Right renal cortex interstitium (tissue), 3 donors: ENCODE measurements around the gene ARHGAP42. TPM values are rescaled to one million over a fixed set of nuclear protein-coding genes. Genes with fewer than 3 reads are reported as not detected.
"Not testable (repeated sequence)": the region's sequence is repeated elsewhere in the genome, so short reads cannot be mapped to it uniquely, and the experiment has no call there.

Experiments
- DNase-seq, 3 donors: peaks; one replicate each; pipeline ENCODE4 v3.0.0-alpha.2; 2013; ENCODE audit warnings: low read depth in 3 of 3, low spot score in 2 of 3
- polyA plus RNA-seq, 3 donors: library from polyadenylated mRNA; unstranded; fragments of 120-200 nt; gene quantifications; one replicate each; pipeline ENCODE4 v1.2.1, GENCODE V29; 2013; ENCODE audit not compliant: insufficient read length in 3 of 3

The ARHGAP42 gene
- polyA plus RNA-seq, 3 donors, result 29.4 to 33.9 (median 32.3) TPM

GRCh38 chr11:100865443-100866065, 178.5 kb downstream of the ARHGAP42 start:
- DNase-seq, result no peak

DNA sequence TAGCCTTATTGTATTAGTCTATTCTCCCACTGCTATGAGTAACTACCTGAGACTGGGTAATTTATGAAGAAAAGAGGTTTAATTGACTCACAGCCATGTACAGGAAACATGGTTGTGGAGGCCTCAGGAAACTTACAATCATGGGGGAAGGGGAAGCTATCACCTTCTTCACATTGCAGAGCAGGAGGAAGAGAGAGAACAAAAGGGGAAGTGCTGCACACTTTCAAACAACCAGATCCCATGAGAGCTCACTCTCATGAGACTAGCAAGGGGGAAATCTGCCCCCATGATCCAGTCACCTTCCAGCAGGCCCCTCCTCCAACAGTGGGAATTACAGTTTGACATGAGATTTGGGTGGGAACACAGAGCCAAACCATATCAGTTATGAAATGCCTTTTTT, 179.4 kb downstream of the ARHGAP42 start:
- DNase-seq, result no peak

- DNase-seq, result no peak
Measured at GRCh38 chr11:100867606-100868005, 180.5 kb downstream of the ARHGAP42 start.

DNA sequence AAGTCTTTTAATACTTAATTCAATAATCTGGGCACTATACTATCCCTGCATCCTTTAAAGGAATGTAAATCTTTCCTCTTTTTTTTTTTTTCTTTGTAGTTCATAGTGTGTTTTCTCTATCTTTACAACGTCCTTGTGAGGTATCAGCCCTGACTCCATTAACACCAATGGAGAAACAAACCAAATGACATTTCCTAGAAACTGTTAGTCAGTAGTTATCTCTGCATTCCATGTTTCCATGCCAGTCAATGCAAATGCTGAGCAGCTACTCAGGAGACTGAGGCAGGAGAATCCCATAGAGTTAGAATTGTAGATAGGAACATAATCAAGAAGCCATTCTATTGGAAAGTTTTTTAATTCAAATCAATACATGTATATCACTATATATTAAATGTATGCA, 182.2 kb downstream of the ARHGAP42 start:
- no peak for DNase-seq

GRCh38 chr11:100870138-100870537, 183.1 kb downstream of the ARHGAP42 start:
- no peak for DNase-seq

DNA sequence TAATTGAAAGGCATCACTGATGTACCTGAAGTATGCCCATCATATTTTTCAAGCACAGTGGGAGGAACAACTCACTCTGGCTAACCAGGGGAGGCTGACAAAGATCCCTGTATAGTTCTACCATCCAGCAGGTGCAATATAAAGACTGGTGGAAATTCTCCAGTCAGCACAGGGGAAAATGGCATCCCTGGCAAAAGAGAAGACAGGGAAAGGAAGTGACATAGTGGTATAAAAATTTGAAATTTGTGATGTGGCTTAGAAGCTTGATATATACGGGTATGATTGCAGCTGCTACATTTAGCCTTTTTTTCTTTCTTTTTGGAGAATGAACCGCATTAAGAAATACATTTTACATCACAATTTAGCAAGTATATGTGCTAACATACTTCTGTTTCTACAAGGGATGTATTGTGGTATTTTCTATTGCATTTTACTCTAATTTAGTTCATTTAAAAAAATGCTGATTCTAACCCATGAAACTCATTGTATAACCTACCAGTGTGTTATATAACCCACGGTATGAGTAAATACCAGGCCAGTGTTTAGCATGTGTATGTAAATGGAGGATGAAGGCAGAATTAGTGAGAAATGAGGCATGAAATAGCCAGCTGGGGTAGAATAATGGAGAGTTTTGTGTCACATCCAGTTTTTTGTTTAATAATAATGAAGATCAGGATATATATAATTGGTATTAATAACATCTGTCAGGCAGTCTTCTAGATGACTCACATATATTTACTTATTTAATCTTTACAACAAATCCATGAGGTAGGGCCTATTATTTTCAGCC, 186.1 kb downstream of the ARHGAP42 start:
- DNase-seq, result no peak

- no peak for DNase-seq
Measured at GRCh38 chr11:100874203-100874602, 187.1 kb downstream of the ARHGAP42 start.

DNA sequence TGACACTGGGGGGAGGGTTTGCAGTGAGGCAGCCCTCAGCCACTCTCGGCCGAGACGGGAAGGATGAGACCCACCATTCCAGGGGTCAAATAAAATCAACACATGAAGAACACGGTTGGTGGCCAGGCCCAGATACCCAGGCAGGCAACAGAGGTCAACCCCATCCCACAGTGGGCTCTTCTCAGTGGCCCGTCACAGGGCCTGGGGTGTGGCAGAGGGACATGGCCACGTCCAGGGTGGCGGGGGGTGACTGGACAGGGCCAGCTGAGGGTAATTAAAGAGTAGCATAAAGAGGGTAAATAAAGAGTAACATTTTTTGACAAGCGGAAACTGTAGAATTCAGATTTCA, 188.4 kb downstream of the ARHGAP42 start:
- no peak for DNase-seq

- peak; percentile 57 to 74 (median 73) for DNase-seq
Measured at GRCh38 chr11:100876815-100877520, 189.9 kb downstream of the ARHGAP42 start.

- DNase-seq, result no peak
Measured at GRCh38 chr11:100878474-100878873, 191.4 kb downstream of the ARHGAP42 start.

DNA sequence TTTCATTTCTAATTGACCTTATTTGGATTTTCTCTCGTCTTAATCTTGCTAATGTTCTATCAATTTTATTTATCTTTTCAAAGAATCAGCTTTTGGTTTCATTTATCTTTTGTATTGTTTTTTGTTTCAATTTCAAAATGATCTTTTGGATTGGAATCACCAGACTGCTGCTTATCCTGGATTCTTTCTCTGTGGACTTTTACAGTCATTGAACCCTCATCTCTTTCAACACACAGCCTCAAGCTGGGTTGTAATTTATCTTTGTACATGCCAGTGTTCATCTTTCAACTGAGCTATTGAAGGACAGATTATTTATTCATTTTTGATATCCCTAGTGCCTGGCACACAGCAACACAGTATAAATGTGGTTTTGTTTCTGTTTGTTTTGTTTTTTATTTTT, 195.9 kb downstream of the ARHGAP42 start:
- DNase-seq, result no peak

- DNase-seq, result no peak
Measured at GRCh38 chr11:100883830-100884229, 196.7 kb downstream of the ARHGAP42 start.

- no peak for DNase-seq
Measured at GRCh38 chr11:100887659-100888058, 200.6 kb downstream of the ARHGAP42 start.

DNA sequence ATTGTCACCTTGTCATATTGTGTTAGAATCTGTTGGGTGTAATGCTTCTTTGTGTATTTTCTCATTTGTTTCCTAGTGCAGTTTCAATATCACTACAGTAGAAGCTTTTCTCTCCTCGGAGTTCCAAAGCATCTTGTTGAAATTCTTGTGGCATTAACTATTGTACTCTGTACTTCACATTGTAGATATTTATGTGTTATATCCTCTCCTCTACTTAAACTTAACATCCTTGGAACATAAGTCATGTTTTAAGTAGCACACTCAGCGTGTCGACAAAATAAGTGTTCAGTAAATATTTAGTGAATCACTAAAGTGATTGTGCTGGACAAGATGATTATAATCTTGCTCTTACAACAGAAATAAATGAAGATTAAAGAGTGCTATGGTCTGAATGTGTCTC, 201.7 kb downstream of the ARHGAP42 start:
- DNase-seq, result no peak

GRCh38 chr11:100889758-100890157, 202.7 kb downstream of the ARHGAP42 start:
- DNase-seq, result no peak

DNA sequence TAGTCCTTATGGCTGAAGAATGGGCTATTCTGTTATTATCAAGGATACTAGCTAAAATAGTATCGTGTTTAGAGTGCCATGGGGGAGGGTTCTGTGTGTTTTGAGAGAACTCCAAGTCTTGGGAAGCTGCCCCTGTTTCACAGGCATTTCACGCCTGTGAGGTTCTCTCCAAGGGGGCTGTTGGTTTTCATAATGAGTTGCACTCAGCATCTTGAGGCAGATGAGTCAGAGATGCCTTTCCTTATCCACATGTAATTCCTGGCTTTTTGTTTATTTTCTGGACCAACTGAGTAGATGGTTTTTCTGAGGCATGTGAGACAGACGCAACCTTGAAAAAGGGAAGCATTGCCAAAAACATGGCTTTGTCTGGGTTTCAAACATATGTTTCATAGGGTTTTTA, 203.7 kb downstream of the ARHGAP42 start:
- DNase-seq, result no peak

DNA sequence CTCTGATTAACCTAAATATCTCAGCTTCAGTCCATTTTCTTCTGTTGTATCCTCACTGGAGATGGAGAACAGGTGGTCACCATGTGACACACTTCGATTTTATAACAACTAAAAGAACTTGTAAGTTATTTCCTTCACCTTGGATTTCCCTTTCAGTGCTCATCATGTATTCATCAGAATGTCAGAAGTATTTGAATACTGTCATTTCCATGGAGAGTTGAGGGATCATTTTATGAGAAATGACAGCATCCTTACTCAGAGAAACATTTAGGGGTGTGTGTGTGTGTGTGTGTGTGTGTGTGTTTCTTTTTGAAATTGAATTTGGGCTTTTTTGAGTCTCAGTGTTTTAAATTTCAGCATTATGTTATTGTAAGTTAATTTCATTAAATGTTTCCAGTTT, 205.8 kb downstream of the ARHGAP42 start:
- DNase-seq, result no peak

DNA sequence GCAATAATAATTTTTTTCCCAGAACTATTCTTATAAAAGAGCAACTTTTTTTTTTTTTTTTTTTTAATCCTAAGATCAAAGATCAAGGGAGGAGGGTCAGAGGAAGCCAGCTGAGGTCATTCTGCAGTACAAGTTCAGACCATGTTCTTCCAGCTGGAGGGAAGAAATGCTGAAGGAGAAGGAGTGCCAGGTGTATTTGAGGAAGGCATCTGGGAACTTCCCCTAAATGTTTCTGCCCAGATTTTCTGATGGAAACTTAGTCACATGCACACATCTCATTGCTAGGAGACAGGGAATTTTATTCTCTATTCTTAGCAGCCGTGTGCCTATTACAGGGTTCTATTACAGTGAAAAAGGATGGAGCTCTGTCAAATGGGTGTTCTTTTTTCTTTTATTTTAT, 208.4 kb downstream of the ARHGAP42 start:
- no peak for DNase-seq

GRCh38 chr11:100895976-100896375, 208.9 kb downstream of the ARHGAP42 start:
- DNase-seq, result not testable (repeated sequence)

- DNase-seq, result not testable (repeated sequence)
Measured at GRCh38 chr11:100901471-100901870, 214.4 kb downstream of the ARHGAP42 start.

DNA sequence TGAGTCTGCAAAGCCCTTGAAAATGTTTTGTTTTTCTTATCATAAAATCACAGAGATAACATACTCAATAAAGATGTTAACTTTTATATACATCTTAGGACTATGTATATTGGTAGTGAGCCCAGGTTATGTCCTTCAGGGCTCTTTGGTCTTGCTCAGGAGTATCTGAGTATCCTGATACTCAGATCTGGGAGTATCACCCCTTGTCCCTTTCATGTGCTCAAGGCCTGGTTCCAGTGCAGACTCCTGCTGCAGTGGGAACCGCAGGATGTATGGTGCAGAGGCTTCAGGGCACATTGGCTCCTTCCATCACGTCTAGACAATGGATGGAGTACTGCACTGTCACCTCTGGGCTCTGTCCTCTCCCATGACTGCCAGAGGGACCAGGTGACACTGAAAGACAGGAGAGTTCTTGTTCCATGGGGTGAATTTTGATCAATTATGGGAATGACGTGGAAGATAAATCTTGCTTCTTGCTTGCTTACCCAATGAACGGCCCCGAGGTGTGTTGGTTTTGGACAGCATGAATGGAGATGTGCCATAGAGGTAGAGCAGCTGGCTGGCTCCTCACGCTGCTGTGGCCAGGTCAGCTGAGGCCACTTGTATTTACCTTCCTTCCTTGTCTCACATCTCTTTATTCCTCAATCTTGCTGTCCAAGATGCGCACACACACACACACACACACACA, 215.5 kb downstream of the ARHGAP42 start:
- DNase-seq, result no peak
